ENCODE results near the gene C2.
A peak's percentile ranks its signal among the peaks of the same experiment; 100 is the strongest.

GRCh38 chr6:31922942-31923341 is 4.6 kb upstream of the C2 start:
- TF ChIP-seq EZH2 (IDR thresholded peaks at IDR 0.05; ENCODE audit: borderline replicate concordance, low read depth, low read length, severe bottlenecking): no peak
- TF ChIP-seq, protein P1, sequence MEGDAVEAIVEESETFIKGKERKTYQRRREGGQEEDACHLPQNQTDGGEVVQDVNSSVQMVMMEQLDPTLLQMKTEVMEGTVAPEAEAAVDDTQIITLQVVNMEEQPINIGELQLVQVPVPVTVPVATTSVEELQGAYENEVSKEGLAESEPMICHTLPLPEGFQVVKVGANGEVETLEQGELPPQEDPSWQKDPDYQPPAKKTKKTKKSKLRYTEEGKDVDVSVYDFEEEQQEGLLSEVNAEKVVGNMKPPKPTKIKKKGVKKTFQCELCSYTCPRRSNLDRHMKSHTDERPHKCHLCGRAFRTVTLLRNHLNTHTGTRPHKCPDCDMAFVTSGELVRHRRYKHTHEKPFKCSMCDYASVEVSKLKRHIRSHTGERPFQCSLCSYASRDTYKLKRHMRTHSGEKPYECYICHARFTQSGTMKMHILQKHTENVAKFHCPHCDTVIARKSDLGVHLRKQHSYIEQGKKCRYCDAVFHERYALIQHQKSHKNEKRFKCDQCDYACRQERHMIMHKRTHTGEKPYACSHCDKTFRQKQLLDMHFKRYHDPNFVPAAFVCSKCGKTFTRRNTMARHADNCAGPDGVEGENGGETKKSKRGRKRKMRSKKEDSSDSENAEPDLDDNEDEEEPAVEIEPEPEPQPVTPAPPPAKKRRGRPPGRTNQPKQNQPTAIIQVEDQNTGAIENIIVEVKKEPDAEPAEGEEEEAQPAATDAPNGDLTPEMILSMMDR (IDR thresholded peaks at IDR 0.05; ENCODE audit: borderline replicate concordance, extremely low read depth, low read length, poor library complexity, severe bottlenecking): peak; percentile 60
